ENCODE results near the gene NR4A2.

DNA sequence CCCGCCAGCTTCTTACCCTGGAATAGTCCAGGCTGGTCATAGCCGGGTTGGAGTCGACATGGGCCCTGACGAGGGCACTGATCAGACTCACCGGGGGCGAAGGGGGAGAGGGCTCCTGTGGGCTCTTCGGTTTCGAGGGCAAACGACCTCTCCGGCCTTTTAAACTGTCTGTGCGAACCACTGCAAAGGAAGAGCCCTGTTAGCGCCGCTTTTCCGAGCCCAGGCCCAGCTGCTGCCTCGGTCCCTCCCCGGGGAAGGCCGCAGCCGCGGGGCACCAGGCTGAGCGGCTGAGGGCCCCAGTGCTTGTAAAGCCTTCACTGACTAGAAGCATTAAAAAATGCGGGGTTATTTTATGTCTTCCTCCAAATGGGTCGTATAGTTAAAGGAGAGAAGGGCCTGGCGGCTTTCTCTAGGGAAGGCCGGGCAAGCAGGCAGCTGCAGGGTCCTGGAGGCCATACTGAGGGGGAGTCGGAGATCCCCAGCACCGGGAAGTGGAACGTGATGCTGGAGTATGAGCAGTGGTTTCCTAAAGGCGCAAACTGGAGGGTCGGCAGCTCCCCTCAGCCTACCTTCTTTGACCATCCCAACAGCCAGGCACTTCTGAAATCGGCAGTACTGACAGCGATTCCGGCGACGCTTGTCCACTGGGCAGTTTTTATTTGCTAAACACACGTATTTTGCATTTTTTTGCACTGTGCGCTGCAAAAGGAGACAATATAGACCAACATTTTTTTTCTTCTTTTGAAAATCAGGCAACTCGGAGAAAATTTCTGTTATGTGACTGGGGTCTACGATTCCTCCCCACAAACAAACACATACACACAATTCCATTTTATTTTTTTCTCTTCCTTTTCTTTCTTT, 4.5 kb downstream of the NR4A2 start:
- TF ChIP-seq, protein P1, sequence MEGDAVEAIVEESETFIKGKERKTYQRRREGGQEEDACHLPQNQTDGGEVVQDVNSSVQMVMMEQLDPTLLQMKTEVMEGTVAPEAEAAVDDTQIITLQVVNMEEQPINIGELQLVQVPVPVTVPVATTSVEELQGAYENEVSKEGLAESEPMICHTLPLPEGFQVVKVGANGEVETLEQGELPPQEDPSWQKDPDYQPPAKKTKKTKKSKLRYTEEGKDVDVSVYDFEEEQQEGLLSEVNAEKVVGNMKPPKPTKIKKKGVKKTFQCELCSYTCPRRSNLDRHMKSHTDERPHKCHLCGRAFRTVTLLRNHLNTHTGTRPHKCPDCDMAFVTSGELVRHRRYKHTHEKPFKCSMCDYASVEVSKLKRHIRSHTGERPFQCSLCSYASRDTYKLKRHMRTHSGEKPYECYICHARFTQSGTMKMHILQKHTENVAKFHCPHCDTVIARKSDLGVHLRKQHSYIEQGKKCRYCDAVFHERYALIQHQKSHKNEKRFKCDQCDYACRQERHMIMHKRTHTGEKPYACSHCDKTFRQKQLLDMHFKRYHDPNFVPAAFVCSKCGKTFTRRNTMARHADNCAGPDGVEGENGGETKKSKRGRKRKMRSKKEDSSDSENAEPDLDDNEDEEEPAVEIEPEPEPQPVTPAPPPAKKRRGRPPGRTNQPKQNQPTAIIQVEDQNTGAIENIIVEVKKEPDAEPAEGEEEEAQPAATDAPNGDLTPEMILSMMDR (IDR thresholded peaks at IDR 0.05; ENCODE audit: poor library complexity) = no peak
- TF ChIP-seq EZH2 (IDR thresholded peaks at IDR 0.05; ENCODE audit: borderline replicate concordance) (no peak), EZH2phosphoT487 (IDR thresholded peaks at IDR 0.05; ENCODE audit: low read depth, severe bottlenecking, unreplicated experiment) (no peak)

All from hepatocyte (in vitro differentiated cells).